HG03175 (cell line): ENCODE measurements around the gene HIBCH.
"Not testable (repeated sequence)": the region's sequence is repeated elsewhere in the genome, so short reads cannot be mapped to it uniquely, and the experiment has no call there.

Source experiments
- ATAC-seq: cut with Tn5 transposase; IDR thresholded peaks from one replicate; pipeline ENCODE4 v1.9.1; 2021; ENCODE audit warnings: mild to moderate bottlenecking, moderate library complexity; ENCODE audit not compliant: unreplicated experiment

Gene HIBCH, protein sequence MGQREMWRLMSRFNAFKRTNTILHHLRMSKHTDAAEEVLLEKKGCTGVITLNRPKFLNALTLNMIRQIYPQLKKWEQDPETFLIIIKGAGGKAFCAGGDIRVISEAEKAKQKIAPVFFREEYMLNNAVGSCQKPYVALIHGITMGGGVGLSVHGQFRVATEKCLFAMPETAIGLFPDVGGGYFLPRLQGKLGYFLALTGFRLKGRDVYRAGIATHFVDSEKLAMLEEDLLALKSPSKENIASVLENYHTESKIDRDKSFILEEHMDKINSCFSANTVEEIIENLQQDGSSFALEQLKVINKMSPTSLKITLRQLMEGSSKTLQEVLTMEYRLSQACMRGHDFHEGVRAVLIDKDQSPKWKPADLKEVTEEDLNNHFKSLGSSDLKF

GRCh38 chr2:190319555-190320498 is at the start of gene HIBCH:
Gene HIBCH (minus strand): TSS chr2:190319826. CDS start chr2:190319750, 76 bp downstream.
- ATAC-seq = peak; percentile 94

- ATAC-seq = no peak
These were observed 47.5 kb upstream of the HIBCH start for GRCh38 chr2:190367091-190367490.

- ATAC-seq = no peak
These were observed 46.7 kb upstream of the HIBCH start for GRCh38 chr2:190366248-190366753.

DNA sequence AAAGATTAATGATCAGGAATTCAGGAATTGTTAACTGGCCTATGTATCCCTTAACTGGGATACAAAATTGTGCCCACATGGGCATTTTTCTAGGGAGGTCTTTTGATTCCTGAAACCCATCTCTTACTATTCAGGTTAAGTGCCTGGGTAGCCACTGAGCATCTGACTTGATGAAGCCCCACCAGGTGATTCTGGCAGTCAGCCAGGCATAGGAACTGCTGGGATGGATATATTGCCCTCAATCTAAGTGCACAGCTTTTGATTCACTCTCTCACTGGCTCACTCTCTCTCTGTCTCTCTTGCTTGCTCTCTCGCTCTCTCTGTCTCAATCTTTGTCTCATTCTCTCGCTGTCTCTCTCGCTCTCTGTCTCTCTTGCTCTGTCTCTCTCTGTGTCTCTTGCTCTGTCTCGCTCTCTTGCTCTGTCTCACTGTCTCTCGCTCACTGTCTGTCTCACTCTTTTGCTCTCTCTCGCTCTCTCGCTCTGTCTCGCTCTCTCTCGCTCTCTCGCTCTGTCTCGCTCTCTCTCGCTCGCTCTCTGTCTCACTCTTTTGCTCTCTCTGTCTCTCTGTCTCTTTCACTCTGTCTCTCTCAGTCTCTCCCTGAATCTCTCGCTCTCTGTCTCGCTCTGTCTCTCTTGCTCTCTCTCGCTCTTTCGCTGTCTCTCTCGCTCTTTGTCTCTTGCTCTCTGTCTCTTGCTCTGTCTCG is 46.0 kb upstream of the HIBCH start:
- ATAC-seq = no peak

- no peak for ATAC-seq
These were observed 43.3 kb upstream of the HIBCH start for GRCh38 chr2:190362894-190363293.

DNA sequence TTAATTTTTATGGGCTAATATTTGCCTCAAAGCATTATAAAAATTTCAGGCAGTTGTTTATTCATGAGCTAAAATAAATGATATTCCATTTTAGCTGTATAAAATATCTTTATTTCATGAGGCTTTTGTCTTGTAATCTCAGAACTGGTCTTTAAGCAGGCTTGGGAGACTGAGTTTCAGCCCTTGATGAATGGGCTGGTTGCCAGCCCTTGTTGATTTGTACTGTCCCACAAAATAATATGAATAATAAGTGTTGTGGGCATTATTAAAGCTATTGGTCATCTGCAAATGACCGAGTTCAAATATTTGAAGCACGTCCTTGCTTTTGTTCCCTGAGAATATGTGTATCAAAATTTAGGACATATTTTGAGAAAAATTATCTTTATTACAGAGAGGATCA is 41.9 kb upstream of the HIBCH start:
- ATAC-seq = no peak

DNA sequence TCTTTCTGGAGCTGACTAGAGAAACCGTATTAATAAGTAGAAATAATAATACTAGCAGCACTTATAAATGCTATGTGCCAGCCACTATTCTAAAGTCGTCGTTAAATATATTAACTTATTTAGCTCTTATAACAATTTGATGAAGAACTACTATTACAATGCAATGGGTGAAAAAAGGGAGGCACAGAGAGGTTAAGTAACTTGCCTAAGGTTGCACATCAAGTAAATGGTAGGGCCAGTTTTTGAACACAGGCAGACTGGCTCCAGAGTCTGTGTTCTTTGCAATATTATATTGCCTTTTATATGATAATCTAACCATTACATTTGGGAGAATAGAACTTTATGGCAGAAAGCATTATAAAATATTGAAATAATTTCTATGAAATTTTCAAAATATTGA is 41.3 kb upstream of the HIBCH start:
- ATAC-seq = no peak

- ATAC-seq = no peak
These were observed 40.9 kb upstream of the HIBCH start for GRCh38 chr2:190360561-190360960.

GRCh38 chr2:190358655-190359448 is 39.2 kb upstream of the HIBCH start:
- ATAC-seq = not testable (repeated sequence)

DNA sequence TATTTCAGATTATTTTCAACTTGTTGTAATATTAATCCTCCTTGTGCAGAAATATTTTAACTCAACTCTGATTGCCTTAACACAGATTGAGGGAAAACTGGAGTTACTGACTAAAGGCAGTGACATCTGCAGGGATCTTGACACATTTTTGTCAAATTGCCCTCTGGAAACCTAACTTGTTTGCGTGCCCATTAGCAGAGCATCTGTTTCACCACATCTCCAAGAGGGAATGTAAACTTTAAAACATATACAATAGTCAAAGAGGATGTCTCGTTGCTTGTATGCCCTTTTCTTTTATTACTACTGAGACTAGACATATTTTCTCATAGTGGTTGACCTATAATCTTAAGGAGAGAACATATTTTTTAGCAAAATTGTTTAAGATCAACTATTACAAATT is 38.0 kb upstream of the HIBCH start:
- ATAC-seq = no peak

DNA sequence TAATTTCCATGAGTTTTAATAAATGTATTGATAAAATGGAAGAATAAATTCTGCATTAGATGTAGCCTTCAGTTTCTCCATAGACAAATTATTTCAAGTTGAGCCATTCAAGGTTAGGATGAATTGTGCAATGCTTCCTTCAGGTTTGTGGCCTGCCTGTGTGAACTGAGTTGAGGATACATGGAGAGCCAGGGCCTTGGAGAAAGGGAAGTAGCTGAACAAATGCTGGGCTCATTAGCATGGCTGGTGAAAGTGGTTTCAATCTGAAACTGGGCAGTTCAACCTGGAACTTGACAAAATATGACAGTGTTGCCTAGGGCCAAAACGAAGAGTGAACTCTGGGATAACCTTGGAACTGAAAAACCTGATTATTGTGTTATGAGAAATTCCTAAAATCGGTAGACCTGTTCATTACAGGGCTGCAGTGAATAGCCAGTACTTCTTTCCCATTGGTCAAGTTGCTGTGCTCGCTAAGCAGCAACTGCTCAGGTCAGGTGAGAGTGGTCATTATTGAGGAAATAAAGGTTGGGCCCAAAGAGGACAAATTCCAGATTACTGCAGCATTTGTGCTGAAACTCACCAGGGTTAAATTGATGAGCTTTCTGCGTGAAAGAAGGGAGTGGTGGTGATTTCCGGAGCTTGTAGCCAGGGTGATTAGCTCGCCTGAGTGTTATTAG is 36.5 kb upstream of the HIBCH start:
- no peak for ATAC-seq

- ATAC-seq = no peak
These were observed 34.5 kb upstream of the HIBCH start for GRCh38 chr2:190354003-190354690.

- ATAC-seq = no peak
These were observed 33.9 kb upstream of the HIBCH start for GRCh38 chr2:190353537-190353899.

- no peak for ATAC-seq
These were observed 33.3 kb upstream of the HIBCH start for GRCh38 chr2:190352668-190353536.

DNA sequence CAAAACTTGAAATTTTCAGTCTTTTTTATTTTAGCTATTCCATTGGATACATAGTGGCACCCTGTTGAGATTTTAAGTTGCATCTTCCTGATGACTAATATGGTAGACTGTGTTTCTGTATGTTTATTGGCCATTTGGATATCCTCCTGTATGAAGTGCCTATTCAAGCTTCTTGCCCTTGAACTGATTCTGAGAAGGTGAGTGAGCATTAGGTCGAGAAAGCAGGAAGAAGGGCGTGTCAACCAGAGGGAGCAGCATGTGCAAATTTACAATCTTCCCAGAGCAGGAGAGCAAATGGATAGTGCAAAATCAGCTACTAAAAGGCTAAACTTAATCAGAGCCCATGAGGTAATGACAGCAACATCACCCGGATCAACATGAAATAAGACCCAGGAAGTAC is 32.3 kb upstream of the HIBCH start:
- no peak for ATAC-seq

DNA sequence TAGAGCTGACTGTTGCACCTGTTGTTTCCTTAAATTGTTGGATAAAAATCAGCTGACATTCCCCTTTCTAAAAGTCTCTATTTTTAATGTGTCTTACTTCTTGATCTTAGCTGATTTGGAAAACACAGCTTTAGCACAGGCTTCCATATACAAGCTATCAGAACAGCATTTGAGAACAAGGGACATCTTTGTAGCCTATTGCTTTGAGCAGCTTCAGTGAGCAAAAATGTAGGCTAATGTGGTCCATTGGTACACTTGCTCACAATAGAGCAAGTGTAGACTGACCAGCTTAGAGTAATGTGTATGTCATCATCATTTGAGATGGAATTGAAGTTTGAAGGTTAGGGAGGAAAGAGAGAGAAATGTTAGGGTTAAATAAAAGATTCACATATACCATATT is 30.7 kb upstream of the HIBCH start:
- ATAC-seq = no peak

GRCh38 chr2:190344276-190344827 is 24.7 kb upstream of the HIBCH start:
- ATAC-seq = peak; percentile 72
